Neural progenitor cell (in vitro differentiated cells): ENCODE results near the gene PPCDC. TPM values are rescaled to one million over a fixed set of nuclear protein-coding genes. Genes with fewer than 3 reads are reported as not detected.

Experiments
- DNase-seq: peaks from one replicate; pipeline ENCODE4 v3.0.0-alpha.2; 2016; ENCODE audit warnings: low spot score
- H2AFZ ChIP-seq: fragments of 200-600 bp; sonication (generic); replicated peaks from 2 replicates; pipeline ENCODE4 v1.6.1; 2016; ENCODE audit warnings: antibody characterized with exemption
- H3F3A ChIP-seq: fragments of 200-600 bp; sonication (generic); 2 replicates; pipeline ENCODE4 v1.6.1; 2016; ENCODE audit warnings: antibody characterized with exemption, low read depth
- H3K27ac ChIP-seq: fragments of 200-600 bp; sonication (generic); 2 replicates; pipeline ENCODE4 v1.5.1; 2016; ENCODE audit warnings: mild to moderate bottlenecking
- H3K27me3 ChIP-seq: fragments of 200-600 bp; sonication (generic); 2 replicates; pipeline ENCODE4 v1.6.1; 2016; ENCODE audit warnings: mild to moderate bottlenecking, moderate library complexity
- H3K36me3 ChIP-seq: fragments of 200-600 bp; sonication (generic); 2 replicates; pipeline ENCODE4 v1.5.1; 2016
- H3K4me1 ChIP-seq: fragments of 200-600 bp; sonication (generic); 2 replicates; pipeline ENCODE4 v1.6.1; 2016; ENCODE audit warnings: mixed run types
- H3K4me2 ChIP-seq: fragments of 200-600 bp; sonication (generic); 2 replicates; pipeline ENCODE4 v1.6.1; 2016
- H3K4me3 ChIP-seq: fragments of 200-600 bp; sonication (generic); 2 replicates; pipeline ENCODE4 v1.5.1; 2016
- H3K79me2 ChIP-seq: fragments of 200-600 bp; sonication (generic); 2 replicates; pipeline ENCODE4 v1.6.1; 2016; ENCODE audit warnings: low read depth
- H3K9ac ChIP-seq: fragments of 200-600 bp; sonication (generic); 2 replicates; pipeline ENCODE4 v1.6.1; 2016
- H3K9me3 ChIP-seq: fragments of 200-600 bp; sonication (generic); 2 replicates; pipeline ENCODE4 v1.5.1; 2016; ENCODE audit warnings: low read depth
- H4K20me1 ChIP-seq: fragments of 200-600 bp; sonication (generic); 2 replicates; pipeline ENCODE4 v1.6.1; 2016; ENCODE audit warnings: low read depth
- H3K27ac Mint-ChIP-seq: 3 replicates; pipeline ENCODE4 v1.8.0; 2021; ENCODE audit warnings: mixed read lengths
- H3K27me3 Mint-ChIP-seq: 2 replicates; pipeline ENCODE4 v1.8.0; 2022; ENCODE audit warnings: low read depth, mild to moderate bottlenecking, inconsistent platforms, moderate library complexity, mixed read lengths; ENCODE audit not compliant: insufficient read depth
- H3K36me3 Mint-ChIP-seq: 3 replicates; pipeline ENCODE4 v1.8.0; 2021; ENCODE audit warnings: mixed read lengths
- H3K4me1 Mint-ChIP-seq: 3 replicates; pipeline ENCODE4 v1.8.0; 2021; ENCODE audit warnings: mixed read lengths
- H3K4me3 Mint-ChIP-seq: 3 replicates; pipeline ENCODE4 v1.8.0; 2021; ENCODE audit warnings: mild to moderate bottlenecking, moderate library complexity, mixed read lengths
- H3K9me3 Mint-ChIP-seq: 3 replicates; pipeline ENCODE4 v1.8.0; 2020; ENCODE audit warnings: mixed read lengths
- CTCF ChIP-seq: fragments of 200-600 bp; sonication (generic); IDR thresholded peaks from 2 replicates; pipeline ENCODE4 v1.5.1; 2017; ENCODE audit warnings: antibody characterized with exemption, mild to moderate bottlenecking
- EZH2 ChIP-seq: fragments of 200-600 bp; sonication (generic); IDR thresholded peaks from 2 replicates; pipeline ENCODE4 v1.6.1; 2017; ENCODE audit warnings: antibody characterized with exemption, mild to moderate bottlenecking, moderate library complexity
- EZH2phosphoT487 ChIP-seq: fragments of 200-600 bp; sonication (generic); IDR thresholded peaks from 2 replicates; pipeline ENCODE4 v1.6.1; 2017; ENCODE audit warnings: antibody characterized with exemption
- total RNA-seq: library from RNA; depleted of rRNA; stranded (reverse); fragments of >200 nt; gene quantifications from 2 replicates; pipeline ENCODE4 v1.2.3, GENCODE V29; 2015; ENCODE audit warnings: low replicate concordance

Gene PPCDC
- total RNA-seq, 1 donor from 2014 or later, result 15.8 TPM

GRCh38 chr15:75023872-75024636 lies 664 bp downstream of the PPCDC start:
- Mint-ChIP-seq H3K4me3 (peak overlapping the region; percentile 99), H3K27ac (peak overlapping the region; percentile 99), H3K9me3 (no peaks in the 10 kb centered on the region), H3K4me1 (peaks cover 13% of the 10 kb centered on the region), H3K36me3 (no peaks in the 10 kb centered on the region), H3K27me3 (no peaks in the 10 kb centered on the region)
- Histone ChIP-seq H3F3A (no peaks in the 10 kb centered on the region), H3K9ac (peak overlapping the region; percentile 99), H3K27me3 (no peaks in the 10 kb centered on the region), H3K4me2 (peak overlapping the region; percentile 93), H3K9me3 (no peaks in the 10 kb centered on the region), H2AFZ (peak overlapping the region; percentile 74), H3K27ac (no peak overlapping the region), H3K4me3 (peak overlapping the region; percentile 85), H3K36me3 (no peaks in the 10 kb centered on the region), H3K79me2 (peaks cover 23% of the 10 kb centered on the region), H3K4me1 (no peaks in the 10 kb centered on the region), H4K20me1 (no peaks in the 10 kb centered on the region)
- TF ChIP-seq EZH2phosphoT487, result no peak
- TF ChIP-seq CTCF, result no peak
- TF ChIP-seq EZH2, result no peak
- DNase-seq, result peak; percentile 15

- Mint-ChIP-seq H3K9me3 (no peaks in the 10 kb centered on the region), H3K4me3 (peak overlapping the region; percentile 99), H3K4me1 (peaks cover 17% of the 10 kb centered on the region), H3K27me3 (peaks cover 3% of the 10 kb centered on the region), H3K27ac (no peak overlapping the region), H3K36me3 (no peaks in the 10 kb centered on the region)
- peaks cover 23% of the 10 kb centered on the region for H3K79me2 ChIP-seq
- no peaks in the 10 kb centered on the region for H3K9me3 ChIP-seq
- H3K4me3 ChIP-seq, result no peak overlapping the region
- H3K27me3 ChIP-seq, result no peaks in the 10 kb centered on the region
- H4K20me1 ChIP-seq, result peaks cover 3% of the 10 kb centered on the region
- DNase-seq, result no peak
- no peaks in the 10 kb centered on the region for H3F3A ChIP-seq
- H2AFZ ChIP-seq, result no peak overlapping the region
- H3K4me1 ChIP-seq, result peaks cover 6% of the 10 kb centered on the region
- H3K36me3 ChIP-seq, result no peaks in the 10 kb centered on the region
- peak overlapping the region; percentile 16 for H3K9ac ChIP-seq
- no peak overlapping the region for H3K27ac ChIP-seq
- H3K4me2 ChIP-seq, result no peak overlapping the region
- TF ChIP-seq EZH2phosphoT487 (no peak), EZH2 (no peak)
Observed at GRCh38 chr15:75025107-75025506, 1.7 kb downstream of the PPCDC start.

GRCh38 chr15:75025548-75026260 lies 2.3 kb downstream of the PPCDC start:
- Mint-ChIP-seq H3K4me1 (peaks cover 17% of the 10 kb centered on the region), H3K36me3 (peaks cover 3% of the 10 kb centered on the region), H3K4me3 (no peak overlapping the region), H3K27ac (no peak overlapping the region), H3K27me3 (peaks cover 3% of the 10 kb centered on the region), H3K9me3 (no peaks in the 10 kb centered on the region)
- Histone ChIP-seq H3K27ac (no peak overlapping the region), H3K27me3 (no peaks in the 10 kb centered on the region), H3K9me3 (no peaks in the 10 kb centered on the region), H3K4me1 (peaks cover 6% of the 10 kb centered on the region), H2AFZ (no peak overlapping the region), H3K36me3 (no peaks in the 10 kb centered on the region), H3K4me3 (no peak overlapping the region), H3K4me2 (no peak overlapping the region), H4K20me1 (peaks cover 6% of the 10 kb centered on the region), H3K79me2 (peaks cover 29% of the 10 kb centered on the region), H3F3A (no peaks in the 10 kb centered on the region), H3K9ac (peak overlapping the region; percentile 16)
- no peak for DNase-seq
- no peak for TF ChIP-seq EZH2
- no peak for TF ChIP-seq CTCF
- TF ChIP-seq EZH2phosphoT487, result no peak
